A673 (cell line): Measurements from ENCODE around the gene PELI1.

ENCODE experiments used
- CTCF ChIP-seq: fragments of 300-800, 200-600 bp; sonication (generic); conservative IDR thresholded peaks from 2 replicates; pipeline ENCODE4 v1.5.1; 2017; ENCODE audit warnings: low read depth, mild to moderate bottlenecking, antibody characterized with exemption, low read length, moderate library complexity, mixed read lengths
- EZH2 ChIP-seq: fragments of 200-600 bp; sonication (generic); IDR thresholded peaks from 2 replicates; pipeline ENCODE4 v1.6.1; 2017; ENCODE audit warnings: borderline replicate concordance, low read depth, mild to moderate bottlenecking, mixed read lengths, antibody characterized with exemption, low read length; ENCODE audit not compliant: poor library complexity, severe bottlenecking

- no peak for TF ChIP-seq CTCF
- TF ChIP-seq EZH2, result no peak
Measured at GRCh38 chr2:64179582-64180321, 35.5 kb upstream of the PELI1 start.
